B cell (primary cell): Measurements from ENCODE around the gene ITIH3.

Source experiments
- CTCF ChIP-seq: fragments of 200-600 bp; IDR thresholded peaks from one replicate; pipeline ENCODE4 v1.8.0; 2022; ENCODE audit warnings: antibody characterized with exemption, mild to moderate bottlenecking
- EZH2 ChIP-seq: IDR thresholded peaks from 2 replicates; pipeline ENCODE4 v1.6.1; 2012; ENCODE audit warnings: borderline replicate concordance, low read depth, mild to moderate bottlenecking, moderate library complexity, low read length; ENCODE audit not compliant: insufficient read depth, poor library complexity, severe bottlenecking

- TF ChIP-seq CTCF (no peak), EZH2 (no peak)
Measured at GRCh38 chr3:52852419-52852818, 57.8 kb downstream of the ITIH3 start.
